Thyroid gland (tissue), 4 donors: ENCODE measurements around the gene FNIP1. TPM values are rescaled to one million over a fixed set of nuclear protein-coding genes. Genes with fewer than 3 reads are reported as not detected.

Experiments
- DNase-seq, 2 donors: peaks; one replicate each; pipeline ENCODE4 v3.0.0-alpha.2; 2019
- H3K27ac ChIP-seq, 3 donors: fragments of 200-600 bp; sonication (generic); 1 replicate in 2 of 3; 2 replicates in 1 of 3; pipeline ENCODE4 v1.5.1; 2016 to 2019; ENCODE audit warnings: mild to moderate bottlenecking in 1 of 3, moderate library complexity in 1 of 3
- H3K27me3 ChIP-seq: fragments of 200-600 bp; sonication (generic); one replicate; pipeline ENCODE4 v1.5.1; 2019
- H3K36me3 ChIP-seq, 2 donors: fragments of 200-600 bp; sonication (generic); one replicate each; pipeline ENCODE4 v1.5.1; 2016 to 2019
- H3K4me1 ChIP-seq, 2 donors: fragments of 200-600 bp; sonication (generic); one replicate each; pipeline ENCODE4 v1.5.1; 2017 to 2019
- H3K4me3 ChIP-seq, 3 donors: fragments of 200-600 bp; sonication (generic); replicated peaks in 1 of 3; 1 replicate in 2 of 3; 2 replicates in 1 of 3; pipeline ENCODE4 v1.5.1; 2016; ENCODE audit warnings: mild to moderate bottlenecking in 1 of 3
- H3K9me3 ChIP-seq: fragments of 200-600 bp; sonication (generic); one replicate; pipeline ENCODE4 v1.5.1; 2017
- POLR2A ChIP-seq, 2 donors: fragments of 450-650 bp; IDR thresholded peaks; one replicate each; pipeline ENCODE4 v1.6.1; 2017; ENCODE audit warnings: antibody characterized with exemption in 2 of 2, mild to moderate bottlenecking in 2 of 2, moderate library complexity in 1 of 2
- WGBS, 2 donors: methylation state at CpG; one replicate each; pipeline ENCODE4 v1.1.5; 2017; 5-methylcytosine and 5-hydroxymethylcytosine counted together
- intact Hi-C: fragments of 100-400 bp; cut with DNase I; formaldehyde crosslinking; loops from one replicate; pipeline ENCODE4 v1.15.1; 2023
- total RNA-seq, 4 donors: library from RNA; depleted of rRNA; stranded (reverse); fragments of >200 nt; gene quantifications; one replicate each; pipeline ENCODE4 v1.2.3, GENCODE V29; 2016
- TF ChIP-seq, protein P1 (sequence below), 6 experiments: fragments of 200-600 bp in 3 of 6; fragments of 450-650 bp in 3 of 6; sonication (generic) in 3 of 6; IDR thresholded peaks; one replicate each; pipeline ENCODE4 v1.5.1; 2016 to 2019; ENCODE audit warnings: antibody characterized with exemption in 6 of 6, mild to moderate bottlenecking in 2 of 6, inconsistent platforms in 1 of 6, moderate library complexity in 1 of 6

FNIP1 gene
- total RNA-seq, 4 donors from 2014 or later: 55.3 to 91.7 (median 65.3) TPM

DNA sequence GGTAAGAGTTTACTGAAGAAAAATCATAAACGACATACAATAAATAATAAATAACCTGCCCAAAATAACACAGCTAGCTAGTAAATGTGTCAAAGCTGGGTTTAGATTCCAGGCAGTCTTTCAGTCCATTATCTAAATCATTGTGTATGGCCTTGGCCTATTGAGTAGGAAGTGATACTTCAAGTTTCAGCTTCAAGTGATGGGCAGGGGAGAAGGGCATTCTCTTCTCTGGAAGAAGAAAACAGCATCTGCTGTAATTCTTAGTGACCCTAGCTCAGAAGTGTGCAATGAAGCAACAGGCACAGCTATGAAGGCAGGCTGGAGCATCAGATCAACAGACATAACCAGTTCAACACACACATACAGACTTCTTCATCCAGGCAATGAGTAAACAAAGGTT, 42.5 kb downstream of the FNIP1 start:
- Histone ChIP-seq H3K27me3 (no peaks in the 10 kb centered on the region), H3K36me3 (no peaks in the 10 kb centered on the region), H3K27ac (no peak overlapping the region), H3K9me3 (no peaks in the 10 kb centered on the region), H3K4me1 (peaks cover 17% of the 10 kb centered on the region in 2 donors), H3K4me3 (no peak overlapping the region)
- DNase-seq: no peak
- intact Hi-C loops: no loop called here
- WGBS, 2 donors: 85 to 95% methylated on average over 1 of the region's 1 CpG
- TF ChIP-seq POLR2A (IDR thresholded peaks at IDR 0.05): no peak
- TF ChIP-seq, protein P1, sequence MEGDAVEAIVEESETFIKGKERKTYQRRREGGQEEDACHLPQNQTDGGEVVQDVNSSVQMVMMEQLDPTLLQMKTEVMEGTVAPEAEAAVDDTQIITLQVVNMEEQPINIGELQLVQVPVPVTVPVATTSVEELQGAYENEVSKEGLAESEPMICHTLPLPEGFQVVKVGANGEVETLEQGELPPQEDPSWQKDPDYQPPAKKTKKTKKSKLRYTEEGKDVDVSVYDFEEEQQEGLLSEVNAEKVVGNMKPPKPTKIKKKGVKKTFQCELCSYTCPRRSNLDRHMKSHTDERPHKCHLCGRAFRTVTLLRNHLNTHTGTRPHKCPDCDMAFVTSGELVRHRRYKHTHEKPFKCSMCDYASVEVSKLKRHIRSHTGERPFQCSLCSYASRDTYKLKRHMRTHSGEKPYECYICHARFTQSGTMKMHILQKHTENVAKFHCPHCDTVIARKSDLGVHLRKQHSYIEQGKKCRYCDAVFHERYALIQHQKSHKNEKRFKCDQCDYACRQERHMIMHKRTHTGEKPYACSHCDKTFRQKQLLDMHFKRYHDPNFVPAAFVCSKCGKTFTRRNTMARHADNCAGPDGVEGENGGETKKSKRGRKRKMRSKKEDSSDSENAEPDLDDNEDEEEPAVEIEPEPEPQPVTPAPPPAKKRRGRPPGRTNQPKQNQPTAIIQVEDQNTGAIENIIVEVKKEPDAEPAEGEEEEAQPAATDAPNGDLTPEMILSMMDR (IDR thresholded peaks at IDR 0.05): no peak

DNA sequence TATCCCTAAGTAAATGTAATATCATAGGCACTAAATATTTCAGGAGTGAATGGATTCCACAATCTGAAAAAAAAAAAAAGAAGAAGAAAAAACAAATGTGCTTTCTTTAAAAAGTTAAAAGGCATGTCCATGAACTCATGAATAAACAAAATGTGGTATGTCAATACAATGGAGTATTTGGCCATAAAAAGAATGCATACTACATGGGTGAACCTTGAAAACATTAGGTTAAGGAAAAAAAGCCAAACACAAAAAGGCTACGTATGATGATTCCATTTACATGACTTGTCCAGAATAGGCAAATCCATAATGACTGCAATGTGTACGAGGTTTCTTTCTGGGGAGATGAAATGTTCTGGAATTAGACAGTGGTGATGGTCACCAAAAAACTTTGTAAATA, 45.3 kb downstream of the FNIP1 start:
- H3K4me1 ChIP-seq: peaks cover 1 to 6% of the 10 kb centered on the region in 2 donors
- H3K4me3 ChIP-seq: no peak overlapping the region
- intact Hi-C loops: no loop called here
- no peaks in the 10 kb centered on the region for H3K9me3 ChIP-seq
- no peaks in the 10 kb centered on the region for H3K27me3 ChIP-seq
- TF ChIP-seq, protein P1 (IDR thresholded peaks at IDR 0.05): no peak
- TF ChIP-seq POLR2A (IDR thresholded peaks at IDR 0.05): no peak
- WGBS, 2 donors: 95% methylated on average over 2 of the region's 2 CpGs
- no peaks in the 10 kb centered on the region for H3K36me3 ChIP-seq
- no peak overlapping the region for H3K27ac ChIP-seq
- no peak for DNase-seq

GRCh38 chr5:131749723-131750470, 46.9 kb downstream of the FNIP1 start:
- no peak overlapping the region for H3K27ac ChIP-seq

DNA sequence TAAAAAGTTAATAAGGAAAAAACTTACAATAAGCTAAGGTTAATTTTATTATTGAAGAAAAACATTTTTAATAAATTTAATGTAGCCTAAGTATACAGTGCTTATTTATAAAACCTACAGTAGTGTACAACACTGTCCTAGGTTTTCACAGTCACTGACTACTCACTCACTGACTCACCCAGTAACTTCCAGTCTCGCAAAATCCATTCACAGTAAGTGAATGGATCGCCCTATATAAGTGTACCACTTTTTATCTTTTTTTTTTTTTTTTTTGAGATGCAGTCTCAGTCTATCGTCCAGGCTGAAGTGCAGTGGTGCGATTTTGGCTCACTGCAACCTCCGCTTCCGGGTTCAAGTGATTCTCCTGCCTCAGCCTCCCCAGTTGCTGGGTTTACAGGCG, 47.7 kb downstream of the FNIP1 start:
- intact Hi-C loops: no loop called here
- DNase-seq: no peak
- TF ChIP-seq, protein P1 (IDR thresholded peaks at IDR 0.05): no peak
- no peak for TF ChIP-seq POLR2A (IDR thresholded peaks at IDR 0.05)

More at GRCh38 chr5:131749723-131750470, 46.9 kb downstream of the FNIP1 start:
- no peak for DNase-seq
- intact Hi-C loops: no loop called here
- Histone ChIP-seq H3K9me3 (no peaks in the 10 kb centered on the region), H3K27me3 (no peaks in the 10 kb centered on the region), H3K4me1 (peaks cover 0 to 6% of the 10 kb centered on the region in 2 donors), H3K4me3 (no peak overlapping the region), H3K36me3 (no peaks in the 10 kb centered on the region)
- no peak for TF ChIP-seq POLR2A (IDR thresholded peaks at IDR 0.05)
- WGBS, 2 donors: 97 to 98% methylated on average over 7 of the region's 7 CpGs

DNA sequence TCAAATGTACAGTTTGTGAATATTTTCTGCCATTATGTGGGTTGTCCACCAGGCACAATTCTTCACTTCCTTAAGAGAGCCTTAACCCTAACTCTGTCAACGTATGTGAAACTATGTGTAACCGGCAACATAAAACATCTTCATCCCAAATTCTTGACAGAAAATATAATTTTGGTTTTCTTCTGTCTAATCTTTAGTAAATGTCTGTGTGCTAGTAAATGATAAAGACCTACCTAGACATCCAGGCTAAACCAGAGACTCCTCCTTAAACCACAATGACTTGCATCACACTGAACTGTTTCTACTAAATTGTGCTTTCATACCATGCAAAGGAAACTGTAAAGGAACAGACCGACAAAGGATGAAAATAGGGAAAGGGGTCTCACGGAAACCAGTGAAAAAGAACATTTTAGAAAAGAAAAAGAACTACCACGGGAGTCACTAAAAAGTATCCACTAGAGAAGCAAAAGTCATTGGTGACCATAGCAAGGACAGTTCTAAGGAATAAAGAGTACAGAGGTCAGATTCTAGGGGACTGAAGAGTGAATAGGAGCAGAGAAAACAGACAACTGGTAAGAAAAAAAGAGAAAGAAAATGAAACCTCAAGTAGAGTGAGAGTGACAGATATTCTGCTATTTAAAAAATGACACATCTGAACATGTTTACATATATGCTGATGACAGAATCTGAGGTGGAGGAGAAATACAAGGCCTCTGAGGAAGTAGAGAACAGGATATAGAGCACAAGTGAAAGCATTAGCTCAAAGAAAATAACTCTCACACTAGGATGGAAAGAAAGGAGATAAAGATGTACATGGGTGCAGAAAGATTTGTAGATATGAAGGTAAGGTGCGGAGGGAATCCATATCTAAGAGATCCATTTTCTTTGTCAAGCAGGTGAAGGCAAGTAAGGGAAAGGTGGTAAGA, 49.4 kb downstream of the FNIP1 start:
- H3K36me3 ChIP-seq: peaks cover 3 to 10% of the 10 kb centered on the region in 2 donors
- no peak for TF ChIP-seq POLR2A (IDR thresholded peaks at IDR 0.05)
- TF ChIP-seq, protein P1 (IDR thresholded peaks at IDR 0.05): no peak
- 89 to 92% methylated on average over 6 of the region's 6 CpGs for WGBS, 2 donors

More for the DNA sequence above, 47.7 kb downstream of the FNIP1 start:
- H3K4me1 ChIP-seq: no peaks in the 10 kb centered on the region
- H3K4me3 ChIP-seq: no peak overlapping the region
- H3K36me3 ChIP-seq: no peaks in the 10 kb centered on the region
- H3K27me3 ChIP-seq: no peaks in the 10 kb centered on the region
- H3K9me3 ChIP-seq: no peaks in the 10 kb centered on the region
- WGBS, 2 donors: 96% methylated on average over 7 of the region's 7 CpGs
- no peak overlapping the region for H3K27ac ChIP-seq

More for the DNA sequence above, 49.4 kb downstream of the FNIP1 start:
- H3K9me3 ChIP-seq: no peaks in the 10 kb centered on the region
- intact Hi-C loops: no loop called here
- no peaks in the 10 kb centered on the region for H3K27me3 ChIP-seq
- H3K4me3 ChIP-seq: no peak overlapping the region
- DNase-seq: no peak
- H3K4me1 ChIP-seq: no peaks in the 10 kb centered on the region
- no peak overlapping the region for H3K27ac ChIP-seq
